ENCODE measurements around the gene CRCP. TPM values are rescaled to one million over a fixed set of nuclear protein-coding genes. Genes with fewer than 3 reads are reported as not detected.
"Not testable (repeated sequence)": the region's sequence is repeated elsewhere in the genome, so short reads cannot be mapped to it uniquely, and the experiment has no call there.

CRCP gene
- total RNA-seq (2021) (32.4 and 37.1 TPM in 2 replicates), Bru-seq, nascent RNA (percentile 92 among the genes with signal in this experiment), BruChase-seq, experiment 1, labeled RNA remaining after a 2-hour chase (percentile 98 among the genes with signal in this experiment), BruChase-seq, experiment 2, labeled RNA remaining after a 6-hour chase (percentile 99 among the genes with signal in this experiment)
- long read RNA-seq, partial matches to known transcripts, result 0 of 4 reads
- long read RNA-seq, other reads (novel, unspliced or antisense), result 4 of 4 reads

- Histone ChIP-seq H3K4me1 (replicated peaks; ENCODE audit: insufficient read depth) (peaks cover 24% of the 10 kb centered on the region), H3K27ac (peak within 1 kb of the TSS; percentile 80), H3K27me3 (ENCODE audit: insufficient read depth, low read depth) (no peaks in the 10 kb centered on the region), H4K20me1 (ENCODE audit: insufficient read depth) (peaks cover 36% of the 10 kb centered on the region), H3F3A (ENCODE audit: insufficient read depth, low read depth) (peaks cover 16% of the 10 kb centered on the region; the same call in 1 of the 2 replicates), H3K9me2 (ENCODE audit: insufficient read depth) (no peaks in the 10 kb centered on the region), H3K79me2 (ENCODE audit: low read depth) (peaks cover 57% of the 10 kb centered on the region), H2AFZ (peak within 1 kb of the TSS; percentile 99), H3K9me3 (ENCODE audit: insufficient read depth, low read depth) (no peaks in the 10 kb centered on the region), H3K4me2 (peak within 1 kb of the TSS; percentile 89), H3K36me3 (ENCODE audit: low read depth) (0 out of 2 replicates have a peak, but pooled peaks cover 6% of the 10 kb centered on the region), H3K4me3 (peak within 1 kb of the TSS; percentile 83)
- intact Hi-C loops (cut with micrococcal nuclease; ENCODE audit: unreplicated experiment), result loop anchor here (2.0 to 5.0 kb wide), 2 partner anchors 68 to 133 kb away; partner anchors contain the start of gene GUSB
- POLR2A ChIA-PET (ENCODE audit: unreplicated experiment), result interaction anchor here (0.5 to 1.4 kb wide), 8 partner anchors 15 to 1186 kb away, joined by 4 to 25 read pairs (median 6); partner anchors contain the start of genes ASL and TMEM248
- CTCF ChIA-PET, result no interaction called here
- DNase-seq, result peak; percentile 77 to 82
- TF ChIP-seq CTCF (conservative IDR thresholded peaks at IDR 0.05) (no peak), EZH2 (IDR thresholded peaks at IDR 0.05; ENCODE audit: low read depth) (no peak)
- no TSS peak for BruUV-seq (replicated peaks)
Measured at GRCh38 chr7:66114743-66115649, at the start of gene CRCP. Gene CRCP, plus strand, starts transcription at chr7:66114847. Its CDS starts 116 bp downstream, at chr7:66114963.

GRCh38 chr7:66069732-66070131, 44.9 kb upstream of the CRCP start:
- H3K4me3 ChIP-seq, result no peak overlapping the region
- H2AFZ ChIP-seq, result no peak overlapping the region
- CTCF ChIA-PET, result no interaction called here
- no peaks in the 10 kb centered on the region for H3K27me3 ChIP-seq (ENCODE audit: insufficient read depth, low read depth)
- no peak for TF ChIP-seq EZH2 (IDR thresholded peaks at IDR 0.05; ENCODE audit: low read depth)
- TF ChIP-seq CTCF (conservative IDR thresholded peaks at IDR 0.05), result no peak
- DNase-seq, result no peak
- H3K36me3 ChIP-seq (ENCODE audit: low read depth), result no peaks in the 10 kb centered on the region
- H4K20me1 ChIP-seq (ENCODE audit: insufficient read depth), result no peaks in the 10 kb centered on the region
- H3F3A ChIP-seq (ENCODE audit: insufficient read depth, low read depth), result no peaks in the 10 kb centered on the region
- H3K4me1 ChIP-seq (replicated peaks; ENCODE audit: insufficient read depth), result no peaks in the 10 kb centered on the region
- H3K27ac ChIP-seq, result no peak overlapping the region
- no peak overlapping the region for H3K4me2 ChIP-seq
- POLR2A ChIA-PET (ENCODE audit: unreplicated experiment), result interaction anchor here (0.5 kb wide), 1 partner anchor 135 kb away, joined by 3 read pairs; no protein-coding TSS in a partner anchor
- H3K79me2 ChIP-seq (ENCODE audit: low read depth), result no peaks in the 10 kb centered on the region
- BruUV-seq (replicated peaks), result no TSS peak
- H3K9me3 ChIP-seq (ENCODE audit: insufficient read depth, low read depth), result 0 out of 2 replicates have a peak, but pooled peaks cover 6% of the 10 kb centered on the region
- intact Hi-C loops (cut with micrococcal nuclease; ENCODE audit: unreplicated experiment), result no loop called here
- H3K9me2 ChIP-seq (ENCODE audit: insufficient read depth), result no peaks in the 10 kb centered on the region

GRCh38 chr7:66070222-66070621, 44.4 kb upstream of the CRCP start:
- intact Hi-C loops (cut with micrococcal nuclease; ENCODE audit: unreplicated experiment), result no loop called here
- no peaks in the 10 kb centered on the region for H3K27me3 ChIP-seq (ENCODE audit: insufficient read depth, low read depth)
- H3K36me3 ChIP-seq (ENCODE audit: low read depth), result no peaks in the 10 kb centered on the region
- H3K9me3 ChIP-seq (ENCODE audit: insufficient read depth, low read depth), result 0 out of 2 replicates have a peak, but pooled peaks cover 6% of the 10 kb centered on the region
- DNase-seq, result no peak
- H3K4me3 ChIP-seq, result no peak overlapping the region
- H3K4me1 ChIP-seq (replicated peaks; ENCODE audit: insufficient read depth), result no peaks in the 10 kb centered on the region
- no peak for TF ChIP-seq CTCF (conservative IDR thresholded peaks at IDR 0.05)
- TF ChIP-seq EZH2 (IDR thresholded peaks at IDR 0.05; ENCODE audit: low read depth), result no peak
- H3K27ac ChIP-seq, result no peak overlapping the region
- no peaks in the 10 kb centered on the region for H4K20me1 ChIP-seq (ENCODE audit: insufficient read depth)
- ChIA-PET CTCF (no interaction called here), POLR2A (ENCODE audit: unreplicated experiment) (interaction anchor here (0.5 kb wide), 1 partner anchor 135 kb away, joined by 3 read pairs; no protein-coding TSS in a partner anchor)
- H3F3A ChIP-seq (ENCODE audit: insufficient read depth, low read depth), result no peaks in the 10 kb centered on the region
- no TSS peak for BruUV-seq (replicated peaks)
- no peak overlapping the region for H2AFZ ChIP-seq
- no peak overlapping the region for H3K4me2 ChIP-seq
- no peaks in the 10 kb centered on the region for H3K79me2 ChIP-seq (ENCODE audit: low read depth)
- H3K9me2 ChIP-seq (ENCODE audit: insufficient read depth), result no peaks in the 10 kb centered on the region

GRCh38 chr7:66072208-66072607, 42.4 kb upstream of the CRCP start:
- POLR2A ChIA-PET (ENCODE audit: unreplicated experiment); DNase-seq; BruUV-seq (replicated peaks); H3K9me2 ChIP-seq (ENCODE audit: insufficient read depth); H3K27ac ChIP-seq; H2AFZ ChIP-seq; H3K79me2 ChIP-seq (ENCODE audit: low read depth); H4K20me1 ChIP-seq (ENCODE audit: insufficient read depth); H3F3A ChIP-seq (ENCODE audit: insufficient read depth, low read depth); H3K4me3 ChIP-seq; H3K4me2 ChIP-seq; H3K9me3 ChIP-seq (ENCODE audit: insufficient read depth, low read depth); H3K36me3 ChIP-seq (ENCODE audit: low read depth); intact Hi-C loops (cut with micrococcal nuclease; ENCODE audit: unreplicated experiment); H3K27me3 ChIP-seq (ENCODE audit: insufficient read depth, low read depth); H3K4me1 ChIP-seq (replicated peaks; ENCODE audit: insufficient read depth): not testable (repeated sequence)
- CTCF ChIA-PET, result interaction anchor here (0.5 to 1.5 kb wide), 3 partner anchors 12 to 923 kb away, joined by 3 to 20 read pairs (median 8); no protein-coding TSS in a partner anchor

Data from PC-9 (cell line).